GM21737 (cell line): ENCODE data around the gene ADAM19.

ENCODE experiments used
- ATAC-seq: cut with Tn5 transposase; IDR thresholded peaks from one replicate; pipeline ENCODE4 v1.9.1; 2021; ENCODE audit warnings: mild to moderate bottlenecking, moderate library complexity; ENCODE audit not compliant: unreplicated experiment

Gene ADAM19

DNA sequence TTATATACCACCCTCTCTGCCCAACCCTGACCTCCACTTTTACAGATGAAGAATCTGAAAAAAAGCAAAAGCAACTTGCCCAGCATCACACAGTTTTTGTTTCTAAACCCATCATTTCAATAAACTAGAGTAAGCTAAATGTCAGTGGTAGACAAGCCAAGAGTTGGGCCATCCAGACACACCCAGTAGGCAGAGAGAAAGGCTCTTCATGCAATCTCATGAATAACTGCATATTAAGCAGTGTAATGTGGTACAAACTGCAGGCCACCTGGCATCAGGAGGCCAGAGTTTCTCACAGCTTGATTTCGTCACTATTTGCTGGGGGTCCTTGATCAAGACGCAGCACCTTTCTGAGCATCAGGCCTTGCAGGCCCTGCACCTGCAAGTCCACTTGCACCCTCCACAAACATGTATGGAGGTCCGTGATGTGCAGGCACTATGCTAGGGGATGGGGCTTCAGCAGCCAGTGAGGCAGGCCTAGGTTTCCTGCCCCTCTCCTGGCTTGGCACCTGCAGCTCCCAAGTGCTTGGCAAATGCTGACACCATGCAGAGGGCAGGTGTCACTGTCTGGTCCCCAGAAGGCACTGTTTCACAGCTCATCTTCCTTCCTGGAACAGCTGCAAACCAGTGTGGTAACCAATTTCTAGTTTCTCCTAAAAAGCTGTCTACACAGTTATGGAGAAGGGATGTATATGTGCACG lies 29.8 kb downstream of the ADAM19 start:
- ATAC-seq = no peak

DNA sequence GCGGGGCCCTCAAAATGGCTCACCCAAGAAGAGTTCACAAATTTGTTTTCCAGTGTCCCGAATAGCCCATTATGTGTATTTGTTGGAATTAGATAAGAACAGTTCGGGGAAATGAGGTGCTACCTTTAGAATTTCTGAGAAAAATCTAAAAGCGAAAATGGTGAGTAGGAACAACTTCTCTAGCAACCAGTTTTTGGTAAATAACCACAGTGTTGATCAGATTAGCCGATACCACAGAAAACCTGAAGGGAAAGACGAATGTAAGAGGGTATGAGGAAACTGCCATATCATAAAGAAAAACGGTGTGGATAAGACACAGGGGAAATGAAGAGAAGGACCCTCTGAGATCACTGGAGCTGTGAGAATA lies 31.0 kb downstream of the ADAM19 start:
- ATAC-seq = no peak

DNA sequence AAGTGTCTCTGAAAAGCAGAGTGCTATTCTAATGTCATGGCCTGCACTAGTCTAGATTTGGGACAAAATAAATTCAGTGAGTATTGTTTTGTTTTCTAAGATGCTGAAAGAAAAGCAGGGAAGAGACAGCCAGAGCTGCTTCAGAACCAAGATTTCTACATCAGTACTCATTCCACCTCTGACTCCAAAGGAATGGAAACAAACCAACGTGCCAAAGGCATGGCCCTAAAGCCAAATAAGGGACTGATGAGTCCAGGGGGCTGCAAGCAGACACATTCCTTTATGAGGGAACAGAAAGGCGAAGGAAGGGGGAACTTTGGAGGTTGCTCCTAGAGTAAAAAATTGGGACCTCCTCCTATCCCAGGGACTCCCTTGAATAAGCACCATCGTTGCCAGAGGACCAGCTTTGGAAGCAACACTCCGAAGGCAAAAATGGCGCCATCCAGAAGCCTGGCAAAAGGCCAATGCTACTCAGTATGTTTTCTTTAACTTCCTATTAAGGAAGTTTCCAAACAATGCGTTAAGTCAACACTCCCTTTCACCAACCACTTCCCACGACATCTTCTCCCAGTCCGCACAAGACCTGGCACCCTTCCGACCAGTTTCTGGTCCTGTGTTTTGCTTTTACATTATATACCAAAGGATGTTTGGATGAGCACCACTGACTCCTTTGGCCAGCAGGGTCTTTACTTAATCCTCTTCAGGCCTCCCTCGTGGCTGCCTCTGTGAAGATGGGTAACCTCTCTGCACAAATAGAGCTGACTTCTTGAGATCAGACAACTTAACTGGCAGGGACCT lies 31.6 kb downstream of the ADAM19 start:
- no peak for ATAC-seq

DNA sequence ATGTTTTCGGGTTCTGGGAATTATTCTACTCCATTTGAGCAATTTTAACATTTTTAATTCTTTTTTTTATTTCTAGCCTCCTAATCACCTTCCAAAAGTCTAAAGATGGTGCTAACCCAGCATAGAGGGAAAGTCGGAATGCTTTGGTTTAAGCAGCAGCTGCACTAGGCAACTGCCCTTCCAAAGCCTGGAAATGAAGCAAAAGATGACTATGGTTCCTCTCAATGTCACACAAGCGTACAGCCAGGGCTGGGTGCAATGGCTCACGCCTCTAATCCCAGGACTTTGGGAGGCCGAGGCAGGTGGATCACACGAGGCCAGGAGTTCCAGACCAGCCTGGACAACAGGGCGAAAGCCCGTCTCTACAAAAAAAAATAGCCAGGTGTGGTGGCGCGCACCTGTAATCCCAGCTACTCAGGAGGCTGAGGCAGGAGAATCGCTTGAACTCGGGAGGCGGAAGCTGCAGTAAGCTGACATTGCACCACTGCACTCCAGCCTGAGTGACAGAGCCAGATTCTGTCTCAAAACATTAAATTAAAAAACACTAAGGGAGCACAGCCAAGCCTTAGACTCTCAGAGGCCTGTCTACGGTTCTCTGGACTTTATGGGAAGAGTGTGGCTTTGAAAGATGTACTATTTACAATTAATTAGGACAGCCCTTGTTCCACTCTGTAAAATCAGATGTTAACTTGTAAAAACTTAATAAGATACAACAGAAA lies 33.1 kb downstream of the ADAM19 start:
- ATAC-seq = no peak

DNA sequence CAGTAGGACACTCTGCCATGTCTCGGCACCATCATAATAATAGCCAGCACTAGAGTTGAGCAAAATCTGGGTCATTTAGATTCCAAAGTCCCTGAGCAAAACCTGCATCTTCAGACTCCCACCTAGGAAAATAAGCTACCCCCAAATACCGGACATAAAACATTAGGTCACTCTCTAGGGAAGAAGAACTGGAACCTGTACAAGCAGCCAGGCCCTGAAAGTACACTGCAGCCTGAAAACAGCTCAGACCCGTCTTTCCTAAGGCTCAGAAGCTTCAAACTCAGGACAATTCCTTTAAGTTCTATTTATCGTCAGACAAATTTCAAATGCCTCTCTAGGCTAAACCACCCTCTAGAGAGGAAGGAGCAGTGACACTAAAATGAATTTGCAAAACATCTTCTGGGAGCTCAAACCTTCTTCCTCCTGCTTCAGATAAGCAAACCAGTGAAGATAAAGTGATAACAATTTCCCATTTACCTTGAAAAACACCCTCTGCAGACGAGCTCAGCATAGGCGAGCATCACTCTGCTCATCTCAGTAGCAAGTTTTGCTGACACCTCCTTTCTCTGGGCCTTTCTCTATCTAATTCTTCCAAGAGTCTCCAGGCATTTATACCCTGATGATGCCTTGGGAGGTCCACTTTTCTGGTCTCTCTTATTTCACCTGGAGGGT lies 34.0 kb downstream of the ADAM19 start:
- ATAC-seq = no peak

DNA sequence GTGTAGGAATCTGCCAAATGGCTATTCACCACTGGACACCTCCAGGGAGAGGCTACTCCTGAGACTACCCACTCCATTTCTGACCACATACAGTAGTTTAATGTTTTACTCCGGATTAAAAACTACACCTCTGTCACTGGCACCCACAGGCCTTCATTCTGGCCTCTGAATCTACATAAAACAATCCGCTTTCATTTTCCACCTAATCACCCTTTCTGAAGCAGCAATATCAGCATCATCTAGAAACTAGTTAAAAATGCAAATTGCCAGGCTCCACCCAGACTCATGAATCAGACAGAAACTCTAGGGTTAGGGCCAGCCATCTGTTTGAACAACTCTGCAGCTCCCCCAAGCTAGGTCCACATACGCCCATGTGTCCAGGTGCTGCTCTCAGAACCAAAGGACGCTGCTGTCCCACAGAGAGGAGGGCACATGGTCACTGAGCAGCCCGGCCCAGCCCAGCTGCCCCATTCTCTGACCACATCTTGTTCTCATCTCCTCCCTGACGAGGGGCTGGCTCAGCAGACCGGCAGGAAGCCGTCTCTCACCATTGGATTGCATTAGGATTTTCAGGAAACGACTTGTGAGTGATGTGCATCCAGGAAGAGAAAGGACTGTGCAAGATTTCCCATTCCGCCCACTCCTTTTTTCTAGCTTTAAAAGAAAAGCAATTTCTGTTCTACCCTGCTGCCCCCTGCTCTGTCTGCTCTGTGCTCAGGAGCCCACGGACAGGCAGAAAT lies 34.7 kb downstream of the ADAM19 start:
- peak; percentile 85 for ATAC-seq

DNA sequence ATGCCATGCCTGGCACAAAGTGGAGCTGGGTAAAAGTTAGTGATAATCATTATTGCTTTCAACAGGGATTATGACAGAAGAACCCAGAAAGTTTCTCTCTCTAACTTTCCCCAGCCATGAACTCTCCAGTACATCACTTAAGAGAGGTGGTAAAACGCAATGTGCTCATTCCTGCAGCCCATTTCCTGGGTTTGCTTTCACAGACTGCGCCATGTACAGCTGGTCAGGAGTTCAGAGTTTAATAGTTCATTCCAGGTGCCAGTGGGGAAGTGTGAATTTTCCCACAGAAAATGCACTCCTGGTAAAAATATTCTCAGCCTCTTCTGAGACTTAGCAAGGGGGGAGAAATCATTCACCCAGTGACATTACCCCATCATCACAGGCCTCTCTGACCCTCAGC lies 35.5 kb downstream of the ADAM19 start:
- ATAC-seq = peak; percentile 11

DNA sequence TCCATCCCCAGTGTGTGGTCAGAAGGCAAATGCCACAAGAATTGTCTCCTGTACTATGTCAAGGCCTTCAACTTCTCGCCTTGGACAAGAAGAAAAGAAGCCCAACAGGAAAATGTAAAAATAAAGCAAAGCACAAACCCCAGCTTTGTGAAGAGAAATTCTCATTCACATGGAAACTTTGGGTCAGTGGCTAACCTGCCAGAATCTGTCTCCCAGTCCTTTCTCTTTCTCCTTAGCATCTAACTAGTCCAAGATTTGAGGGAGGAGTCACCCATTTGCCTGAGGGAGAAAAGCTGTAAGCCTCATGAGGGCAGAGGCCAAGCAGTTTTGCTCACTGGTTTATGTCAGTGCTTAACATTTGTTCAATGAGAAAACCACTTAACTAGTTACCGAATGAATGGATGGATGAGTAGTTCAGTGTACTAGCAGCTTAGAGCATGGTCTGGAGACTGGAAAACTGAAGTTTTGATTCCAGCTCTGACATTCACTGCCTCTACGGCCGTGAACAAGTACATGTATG lies 36.0 kb downstream of the ADAM19 start:
- ATAC-seq = no peak

DNA sequence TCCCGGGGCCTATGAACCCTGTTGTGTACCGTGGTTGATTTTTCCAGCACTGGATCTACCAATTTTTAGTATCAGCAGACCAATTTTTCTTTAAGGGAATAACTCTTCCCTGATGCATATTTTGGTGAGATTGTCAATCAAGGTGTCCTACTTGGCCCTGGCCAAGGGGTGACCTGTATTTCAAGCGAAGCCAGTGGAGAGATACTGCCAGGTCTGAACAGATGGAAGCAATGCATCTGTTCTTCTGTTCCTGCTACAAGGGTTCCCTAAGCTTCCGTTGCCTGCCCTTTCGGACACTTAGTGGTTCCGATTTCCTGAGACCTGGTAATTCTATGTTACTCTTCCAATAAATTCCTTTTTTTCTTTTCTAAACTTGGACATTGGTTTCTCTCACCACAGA lies 37.3 kb downstream of the ADAM19 start:
- no peak for ATAC-seq

DNA sequence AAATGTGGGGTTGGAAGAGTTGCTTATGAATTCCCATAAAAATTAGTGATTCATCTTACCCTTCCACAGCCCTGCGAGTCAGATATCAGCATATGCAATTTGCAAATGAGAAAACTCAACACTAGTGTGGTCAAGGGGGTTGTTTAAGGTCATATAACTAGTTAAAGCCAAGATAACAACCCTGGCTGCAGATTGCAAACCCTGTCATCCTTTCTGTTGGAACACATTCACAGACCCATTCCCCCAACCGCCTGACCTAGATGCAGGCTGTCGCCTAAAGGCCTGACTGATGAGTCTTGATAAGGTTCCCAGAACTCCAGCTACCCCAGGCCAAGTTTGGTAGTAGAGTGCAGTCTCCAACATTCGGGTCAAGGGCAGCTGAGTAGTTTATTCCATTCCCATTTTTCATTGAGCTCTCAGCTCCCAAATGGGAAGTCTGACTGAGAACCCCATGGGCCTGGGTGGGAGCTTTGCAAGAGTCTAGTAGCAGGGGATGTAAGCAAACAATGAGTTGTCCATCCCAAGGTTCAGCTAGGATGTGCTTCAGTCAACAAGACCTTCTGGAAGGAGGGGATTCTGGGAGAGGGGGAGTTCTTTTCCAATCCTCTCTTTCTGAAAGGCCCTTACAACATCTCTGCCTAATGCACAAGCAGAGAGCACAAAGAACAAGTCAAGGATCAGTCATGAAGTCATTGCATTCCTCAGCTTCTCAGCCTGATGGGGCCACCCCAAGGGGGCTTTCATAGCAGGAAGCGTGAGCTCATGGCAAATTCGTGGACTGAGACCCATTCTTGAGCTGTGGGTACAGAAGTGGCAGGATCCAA lies 40.3 kb downstream of the ADAM19 start:
- no peak for ATAC-seq

DNA sequence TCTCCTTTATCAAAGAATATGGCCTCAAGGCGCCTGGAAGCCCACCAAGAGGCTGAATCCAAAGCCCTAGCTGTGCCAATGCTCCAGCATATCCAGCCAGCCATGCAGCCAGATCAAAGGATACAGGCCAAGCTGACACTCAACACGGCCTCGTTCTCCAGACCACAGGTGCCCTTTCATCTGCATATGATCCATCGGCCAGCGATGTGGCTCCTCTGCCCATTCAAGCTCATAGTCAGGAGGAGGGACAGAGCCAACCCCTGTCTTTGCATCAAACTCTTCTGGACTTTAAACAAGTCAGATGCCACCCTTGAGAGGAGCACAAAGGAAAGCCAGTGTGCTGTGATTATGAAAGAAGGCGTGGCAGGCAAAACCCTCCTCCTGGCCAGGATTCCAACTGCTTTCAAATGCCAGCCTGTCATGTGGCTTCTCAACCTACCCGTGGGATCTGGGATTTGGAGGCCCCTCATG lies 42.5 kb downstream of the ADAM19 start:
- no peak for ATAC-seq

DNA sequence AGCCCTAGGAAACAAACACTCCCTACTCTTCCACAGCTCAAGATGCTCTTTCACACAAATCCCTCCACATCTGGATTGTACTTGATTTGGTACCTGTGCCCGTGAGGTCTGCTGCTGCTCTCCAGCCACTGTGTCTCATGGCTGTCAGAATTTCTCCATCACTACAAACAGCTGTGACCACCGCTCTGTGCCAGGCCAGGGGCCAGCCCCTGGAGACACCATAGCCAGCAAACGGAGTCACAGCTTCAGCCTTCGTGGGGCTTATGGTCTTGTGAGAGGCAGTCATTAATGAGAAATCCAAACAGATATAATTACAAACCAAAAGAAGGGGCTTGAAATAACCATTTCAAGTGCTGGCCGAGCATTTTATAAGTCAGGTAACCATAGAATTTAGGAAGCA lies 43.6 kb downstream of the ADAM19 start:
- ATAC-seq = no peak

DNA sequence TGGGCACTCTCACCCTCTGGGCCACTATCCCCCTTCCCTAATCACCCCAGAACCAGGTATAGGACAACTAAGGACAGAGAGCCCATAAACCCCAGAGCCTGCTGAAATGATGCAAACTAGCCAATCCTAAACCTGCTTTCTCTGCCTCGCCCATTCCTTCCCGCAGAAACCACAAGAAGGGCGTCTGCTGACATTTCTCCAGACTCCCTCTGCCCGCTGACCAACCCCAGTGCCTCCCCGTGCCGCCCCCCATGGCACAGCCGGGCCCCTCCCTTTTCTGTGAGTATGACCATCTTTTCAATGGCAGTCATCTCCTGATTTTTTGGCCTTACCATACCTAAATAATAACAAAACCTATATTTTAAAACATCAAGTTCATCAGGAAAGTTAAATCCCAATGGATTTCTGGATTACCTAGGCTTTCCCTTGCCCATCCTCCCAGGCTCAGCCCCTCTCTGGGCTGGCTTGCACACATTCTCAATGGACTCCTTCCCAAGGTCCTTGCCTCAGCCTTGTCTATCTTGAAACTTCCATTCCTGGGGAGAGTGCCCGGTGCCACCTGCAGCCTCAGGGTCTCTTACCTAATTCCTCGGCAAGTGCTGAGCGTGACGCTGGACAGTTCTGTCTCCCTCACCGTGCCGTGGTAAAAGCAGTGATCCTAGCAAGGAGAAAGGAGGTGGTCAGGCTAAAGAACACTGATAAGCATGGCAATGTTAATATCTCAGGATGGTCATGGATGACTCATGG lies 45.2 kb downstream of the ADAM19 start:
- ATAC-seq = no peak

DNA sequence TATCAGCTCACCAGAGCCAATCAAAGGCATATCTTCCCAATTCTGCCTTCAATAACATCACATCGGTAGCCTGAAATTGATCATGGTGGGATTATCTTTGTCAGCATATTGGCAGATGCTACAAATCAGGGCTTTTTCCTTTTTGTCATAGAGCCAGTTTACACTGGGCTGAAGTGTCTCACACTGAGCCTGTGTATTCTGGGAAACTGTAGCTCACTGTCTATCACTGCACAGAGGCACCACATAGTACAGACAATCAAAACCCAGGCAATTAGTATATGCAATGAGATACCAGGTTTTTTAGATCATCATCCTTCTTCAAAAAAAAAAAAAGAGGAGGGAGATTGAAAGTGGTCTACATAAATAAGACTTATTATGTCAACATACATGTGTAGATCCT lies 46.6 kb downstream of the ADAM19 start:
- no peak for ATAC-seq

DNA sequence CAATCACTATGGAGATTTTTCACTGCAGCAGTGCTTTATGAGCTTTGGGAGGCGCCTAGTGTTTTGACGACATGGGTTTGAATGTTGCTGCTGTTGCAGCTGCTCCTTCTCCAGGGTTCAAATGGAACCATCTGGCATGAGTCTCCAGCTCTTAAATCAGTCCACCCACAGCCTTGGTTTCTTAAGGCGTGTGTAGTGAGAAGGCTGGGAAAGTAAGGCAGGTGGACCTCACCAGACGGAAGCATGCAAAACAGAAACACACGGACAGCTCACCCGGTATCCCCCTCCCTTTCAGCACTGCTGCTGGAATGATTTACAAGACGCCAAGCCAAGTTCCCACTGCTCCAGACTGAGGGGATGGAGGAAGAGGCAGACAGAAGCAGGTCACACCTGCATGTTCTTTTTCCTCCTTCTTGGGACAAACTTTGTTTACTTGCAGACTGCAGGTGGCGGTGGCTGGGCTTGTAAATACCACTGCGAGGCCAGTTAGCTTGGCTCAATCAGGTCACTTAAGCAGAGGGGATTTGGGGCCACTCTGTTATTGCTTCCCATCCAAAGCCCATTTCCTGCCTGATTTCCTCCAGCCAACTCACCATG lies 47.4 kb downstream of the ADAM19 start:
- ATAC-seq = no peak

DNA sequence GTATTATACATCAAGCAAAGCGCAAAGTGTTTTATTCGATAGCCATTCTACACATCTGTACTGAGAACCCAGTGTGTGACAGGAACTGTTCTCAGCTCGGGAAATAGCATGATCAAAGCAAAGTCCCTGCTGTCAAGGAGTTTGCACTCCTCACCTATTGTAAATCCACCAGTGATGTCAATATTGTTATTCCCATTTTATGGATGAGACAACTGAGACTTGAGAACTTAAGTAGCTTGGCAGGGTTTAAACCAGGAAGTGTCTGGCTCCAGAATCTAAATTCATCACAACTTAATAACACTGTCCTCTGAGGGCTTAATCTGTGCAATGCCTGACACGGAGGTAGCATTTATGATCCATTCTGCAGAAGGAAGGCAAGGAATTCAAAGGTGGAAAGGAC lies 50.7 kb downstream of the ADAM19 start:
- no peak for ATAC-seq

DNA sequence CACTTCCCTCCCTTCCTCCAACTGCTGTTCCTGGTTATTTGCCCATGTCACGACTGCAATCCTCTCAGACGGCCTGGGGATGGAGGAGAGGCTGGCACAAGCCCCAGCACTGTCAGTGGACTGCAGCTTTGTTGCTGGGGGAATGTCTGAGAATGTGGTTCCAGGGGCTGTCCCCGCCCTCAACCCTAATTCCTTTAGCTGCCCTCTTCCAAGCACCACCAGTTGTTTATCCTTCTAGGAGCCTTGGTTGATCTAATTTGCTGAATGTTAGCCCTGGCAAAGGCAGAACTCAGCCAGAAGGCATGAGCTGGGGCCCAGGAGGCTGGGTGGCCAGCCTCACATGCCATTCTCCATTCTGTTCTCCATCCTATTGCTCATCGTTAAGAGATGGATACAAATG lies 51.6 kb downstream of the ADAM19 start:
- no peak for ATAC-seq

DNA sequence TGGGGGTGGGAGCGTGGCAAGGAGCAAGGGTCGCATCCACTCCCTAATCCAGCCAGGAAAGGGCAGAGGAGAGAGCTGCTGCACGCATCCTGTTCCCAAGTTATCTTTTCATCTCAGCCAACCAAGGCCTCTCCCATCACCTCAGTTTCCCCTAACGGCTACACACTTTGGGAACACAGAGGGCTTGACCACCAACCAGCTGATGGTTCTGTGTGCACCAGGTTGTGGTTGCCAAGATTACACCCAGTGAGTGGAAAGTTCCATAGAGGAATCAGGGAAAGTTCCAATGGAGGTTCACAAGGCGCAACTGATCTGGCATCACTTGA lies 53.9 kb downstream of the ADAM19 start:
- no peak for ATAC-seq
